CD14-positive monocyte (primary cell): Measurements from ENCODE around the gene TRIM23. TPM values are rescaled to one million over a fixed set of nuclear protein-coding genes. Genes with fewer than 3 reads are reported as not detected.
A peak's percentile ranks its signal among the peaks of the same experiment; 100 is the strongest.

Source experiments
- DNase-seq, 3 donors: peaks; one replicate each; pipeline ENCODE4 v3.0.0-alpha.2; 2011 to 2022
- H2AFZ ChIP-seq: 2 replicates; pipeline ENCODE4 v1.6.0; 2012; ENCODE audit warnings: mild to moderate bottlenecking, low read depth, low read length, inconsistent platforms; ENCODE audit not compliant: insufficient read depth, poor library complexity, severe bottlenecking
- H3K27ac ChIP-seq, 2 donors: 1 replicate in 1 of 2; 2 replicates in 1 of 2; pipeline ENCODE4 v1.5.1; 2012 to 2013; ENCODE audit warnings: low read length in 2 of 2, control low read depth in 1 of 2, inconsistent platforms in 1 of 2, low read depth in 1 of 2, mild to moderate bottlenecking in 1 of 2
- H3K27me3 ChIP-seq, 2 donors: one replicate each; pipeline versions ENCODE4 v1.6.0 to v1.6.1; 2011 to 2013; ENCODE audit warnings: low read length in 2 of 2; ENCODE audit not compliant: control insufficient read depth in 2 of 2, insufficient read depth in 2 of 2
- H3K36me3 ChIP-seq, 2 donors: replicated peaks in 1 of 2; 1 replicate in 1 of 2; 2 replicates in 1 of 2; pipeline versions ENCODE4 v1.5.1 to v1.6.1; 2012 to 2013; ENCODE audit warnings: low read length in 2 of 2, control low read depth in 1 of 2, inconsistent platforms in 1 of 2, mild to moderate bottlenecking in 1 of 2; ENCODE audit not compliant: insufficient read depth in 2 of 2, control insufficient read depth in 1 of 2
- H3K4me1 ChIP-seq, 2 donors: 1 replicate in 1 of 2; 2 replicates in 1 of 2; pipeline versions ENCODE4 v1.5.1 to v1.6.1; 2012 to 2013; ENCODE audit warnings: low read length in 2 of 2, control low read depth in 1 of 2, inconsistent platforms in 1 of 2, mild to moderate bottlenecking in 1 of 2, moderate library complexity in 1 of 2; ENCODE audit not compliant: insufficient read depth in 2 of 2, control insufficient read depth in 1 of 2
- H3K4me2 ChIP-seq: replicated peaks from 2 replicates; pipeline ENCODE3; 2012; ENCODE audit warnings: low read length, moderate library complexity, mild to moderate bottlenecking; ENCODE audit not compliant: poor library complexity, severe bottlenecking; ENCODE audit errors: extremely low read depth
- H3K4me3 ChIP-seq, 3 experiments: fragments of 200-600 bp in 1 of 3; sonication (generic) in 1 of 3; replicated peaks in 1 of 3; 1 replicate in 2 of 3; 2 replicates in 1 of 3; pipeline ENCODE4 v1.5.1; 2011 to 2013; ENCODE audit warnings: low read length in 3 of 3, mild to moderate bottlenecking in 3 of 3, control low read depth in 2 of 3, low read depth in 2 of 3, inconsistent platforms in 1 of 3, moderate library complexity in 1 of 3
- H3K79me2 ChIP-seq: 2 replicates; pipeline ENCODE4 v1.6.0; 2012; ENCODE audit warnings: mild to moderate bottlenecking, control low read depth, inconsistent platforms, low read length, moderate library complexity; ENCODE audit not compliant: insufficient read depth
- H3K9ac ChIP-seq: 2 replicates; pipeline ENCODE4 v1.6.0; 2017; ENCODE audit warnings: low read length, mild to moderate bottlenecking; ENCODE audit not compliant: insufficient read depth, poor library complexity, severe bottlenecking
- H3K9me3 ChIP-seq, 2 donors: replicated peaks in 1 of 2; 1 replicate in 1 of 2; 2 replicates in 1 of 2; pipeline versions ENCODE4 v1.5.1 to v1.6.1; 2012 to 2013; ENCODE audit warnings: low read length in 2 of 2, control low read depth in 1 of 2; ENCODE audit not compliant: control insufficient read depth in 1 of 2, insufficient read depth in 1 of 2
- H4K20me1 ChIP-seq: 2 replicates; pipeline ENCODE4 v1.6.0; 2012; ENCODE audit warnings: mild to moderate bottlenecking, low read length, control low read depth, moderate library complexity; ENCODE audit not compliant: insufficient read depth
- H3K27ac Mint-ChIP-seq, 7 donors: one replicate each; pipeline ENCODE4 v1.8.0; 2020; ENCODE audit warnings: mild to moderate bottlenecking in 7 of 7, mixed read lengths in 7 of 7, moderate library complexity in 6 of 7, inconsistent platforms in 2 of 7
- H3K27me3 Mint-ChIP-seq, 3 donors: one replicate each; pipeline ENCODE4 v1.8.0; 2021 to 2022; ENCODE audit warnings: low read depth in 3 of 3, mild to moderate bottlenecking in 3 of 3, mixed read lengths in 3 of 3, moderate library complexity in 3 of 3, inconsistent platforms in 1 of 3
- H3K36me3 Mint-ChIP-seq, 2 donors: one replicate each; pipeline ENCODE4 v1.8.0; 2020; ENCODE audit warnings: mixed read lengths in 2 of 2, inconsistent platforms in 1 of 2, mild to moderate bottlenecking in 1 of 2
- H3K4me1 Mint-ChIP-seq: one replicate; pipeline ENCODE4 v1.8.0; 2020; ENCODE audit warnings: mild to moderate bottlenecking, mixed read lengths
- H3K4me3 Mint-ChIP-seq, 2 donors: one replicate each; pipeline ENCODE4 v1.8.0; 2020; ENCODE audit warnings: mild to moderate bottlenecking in 2 of 2, mixed read lengths in 2 of 2, moderate library complexity in 1 of 2
- H3K9me3 Mint-ChIP-seq, 7 donors: one replicate each; pipeline ENCODE4 v1.8.0; 2020 to 2022; ENCODE audit warnings: mixed read lengths in 7 of 7, mild to moderate bottlenecking in 6 of 7, moderate library complexity in 6 of 7, inconsistent platforms in 2 of 7
- CTCF ChIP-seq: fragments of 200-600 bp; IDR thresholded peaks from one replicate; pipeline ENCODE4 v1.8.0; 2022; ENCODE audit warnings: antibody characterized with exemption, mild to moderate bottlenecking
- WGBS: methylation state at CpG from one replicate; pipeline ENCODE4 v1.1.5; 2013; ENCODE audit warnings: missing lambda C conversion rate; ENCODE audit not compliant: insufficient coverage; 5-methylcytosine and 5-hydroxymethylcytosine counted together
- intact Hi-C, 2 donors: fragments of 100-400 bp; cut with micrococcal nuclease; formaldehyde crosslinking; loops; one replicate each; pipeline versions ENCODE4 v1.15.0 to v1.15.1; 2023
- polyA plus RNA-seq, 3 donors: library from polyadenylated mRNA; depleted of rRNA in 1 of 3; unstranded in 2 of 3; stranded (reverse) in 1 of 3; fragments of 300-500 nt in 2 of 3; fragments of >200 nt in 1 of 3; fragmentation: Illumina TruSeq in 2 of 3; gene quantifications; 1 replicate in 2 of 3; 2 replicates in 1 of 3; pipeline ENCODE4 v1.2.3, GENCODE V29; 2012 to 2021

The TRIM23 gene
- polyA plus RNA-seq, 3 donors = 3.2 to 5.6 (median 3.3) TPM

- WGBS = 92% methylated on average over 4 of the region's 7 CpGs
- Histone ChIP-seq H3K9ac (no peak overlapping the region), H3K27me3 (no peaks in the 10 kb centered on the region), H3K79me2 (no peaks in the 10 kb centered on the region), H3K4me1 (no peaks in the 10 kb centered on the region), H3K4me2 (no peak overlapping the region), H3K9me3 (no peaks in the 10 kb centered on the region), H4K20me1 (no peaks in the 10 kb centered on the region), H2AFZ (no peak overlapping the region), H3K27ac (no peak overlapping the region), H3K4me3 (no peak overlapping the region), H3K36me3 (peaks cover 0 to 62% of the 10 kb centered on the region in 2 donors)
- Mint-ChIP-seq H3K9me3 (no peaks in the 10 kb centered on the region), H3K36me3 (peaks cover 41 to 69% of the 10 kb centered on the region in 2 donors), H3K4me1 (no peaks in the 10 kb centered on the region), H3K27me3 (peaks cover 0 to 2% (median 0%) of the 10 kb centered on the region in 3 donors), H3K4me3 (no peak overlapping the region), H3K27ac (no peak overlapping the region)
- intact Hi-C loops = no loop called here
- no peak for TF ChIP-seq CTCF
- no peak for DNase-seq
Measured at GRCh38 chr5:65548281-65548680, 75.9 kb downstream of the TRIM23 start.

GRCh38 chr5:65546141-65546540 lies 78.0 kb downstream of the TRIM23 start:
- no peak for DNase-seq
- WGBS = 100% methylated on average over 2 of the region's 5 CpGs
- no peaks in the 10 kb centered on the region for H3K4me1 Mint-ChIP-seq
- peaks cover 0 to 2% (median 0%) of the 10 kb centered on the region in 3 donors for H3K27me3 Mint-ChIP-seq
- peaks cover 54 to 80% of the 10 kb centered on the region in 2 donors for H3K36me3 Mint-ChIP-seq
- H3K79me2 ChIP-seq = no peaks in the 10 kb centered on the region
- H3K27ac ChIP-seq = no peak overlapping the region
- H3K27ac Mint-ChIP-seq = peak overlapping the region in 1 of 7 donors; percentile 58
- no peaks in the 10 kb centered on the region for H3K27me3 ChIP-seq
- H3K9me3 ChIP-seq = no peaks in the 10 kb centered on the region
- H3K4me3 ChIP-seq = no peak overlapping the region
- H4K20me1 ChIP-seq = no peaks in the 10 kb centered on the region
- no peak for TF ChIP-seq CTCF
- peaks cover 14 to 75% of the 10 kb centered on the region in 2 donors for H3K36me3 ChIP-seq
- intact Hi-C loops = no loop called here
- no peaks in the 10 kb centered on the region for H3K9me3 Mint-ChIP-seq
- no peak overlapping the region for H3K4me3 Mint-ChIP-seq
- H3K4me2 ChIP-seq = no peak overlapping the region
- H2AFZ ChIP-seq = no peak overlapping the region
- H3K9ac ChIP-seq = no peak overlapping the region
- H3K4me1 ChIP-seq = no peaks in the 10 kb centered on the region
